Smooth muscle cell (in vitro differentiated cells): ENCODE results near the gene MCF2L. TPM values are rescaled to one million over a fixed set of nuclear protein-coding genes. Genes with fewer than 3 reads are reported as not detected.

Source experiments
- DNase-seq: peaks from one replicate; lab custom pipeline; 2025; ENCODE audit not compliant: unreplicated experiment; lab: John Stamatoyannopoulos, UW
- H2AFZ ChIP-seq: fragments of 200-600 bp; sonication (generic); 2 replicates; pipeline ENCODE4 v1.6.0; 2016; ENCODE audit warnings: antibody characterized with exemption, low read depth, mild to moderate bottlenecking
- H3F3A ChIP-seq: fragments of 200-600 bp; sonication (generic); 2 replicates; pipeline ENCODE4 v1.6.0; 2017; ENCODE audit warnings: antibody characterized with exemption, low read depth
- H3K27ac ChIP-seq: fragments of 200-600 bp; sonication (generic); 2 replicates; pipeline ENCODE4 v1.5.1; 2016; ENCODE audit warnings: low read depth, mild to moderate bottlenecking
- H3K27me3 ChIP-seq: fragments of 200-600 bp; sonication (generic); 2 replicates; pipeline ENCODE4 v1.6.1; 2016; ENCODE audit warnings: low read depth, mild to moderate bottlenecking
- H3K36me3 ChIP-seq: fragments of 200-600 bp; sonication (generic); 2 replicates; pipeline ENCODE4 v1.5.1; 2016; ENCODE audit warnings: low read depth
- H3K4me1 ChIP-seq: fragments of 200-600 bp; sonication (generic); 2 replicates; pipeline ENCODE4 v1.5.1; 2016; ENCODE audit warnings: low read depth
- H3K4me2 ChIP-seq: fragments of 200-600 bp; sonication (generic); 2 replicates; pipeline ENCODE4 v1.6.0; 2016; ENCODE audit warnings: mild to moderate bottlenecking
- H3K4me3 ChIP-seq: fragments of 200-600 bp; sonication (generic); 2 replicates; pipeline ENCODE4 v1.5.1; 2016; ENCODE audit warnings: mild to moderate bottlenecking
- H3K79me2 ChIP-seq: fragments of 200-600 bp; sonication (generic); 2 replicates; pipeline ENCODE4 v1.6.0; 2016; ENCODE audit warnings: low read depth, mild to moderate bottlenecking
- H3K9ac ChIP-seq: fragments of 200-600 bp; sonication (generic); 2 replicates; pipeline ENCODE4 v1.6.0; 2016; ENCODE audit warnings: low read depth
- H3K9me3 ChIP-seq: fragments of 200-600 bp; sonication (generic); replicated peaks from 2 replicates; pipeline ENCODE4 v1.5.1; 2016; ENCODE audit warnings: low read depth
- H4K20me1 ChIP-seq: fragments of 200-600 bp; sonication (generic); 2 replicates; pipeline ENCODE4 v1.6.0; 2016; ENCODE audit warnings: low read depth
- WGBS: methylation state at CpG from one replicate; pipeline ENCODE4 v1.1.7; 2016; ENCODE audit warnings: low lambda C conversion rate; 5-methylcytosine and 5-hydroxymethylcytosine counted together
- polyA plus RNA-seq: library from polyadenylated mRNA; unstranded; fragments of >200 nt; fragmentation: Nextera tagmentation; extraction: Ambion mirVana; gene quantifications from 2 replicates; pipeline ENCODE4 v1.2.1, GENCODE V29; 2016
- total RNA-seq: library from RNA; depleted of rRNA; stranded (reverse); fragments of >200 nt; gene quantifications from 2 replicates; pipeline ENCODE4 v1.2.3, GENCODE V29; 2014
- TF ChIP-seq, protein P1 (sequence below): fragments of 200-600 bp; sonication (generic); IDR thresholded peaks from 2 replicates; pipeline ENCODE4 v1.5.1; 2017; ENCODE audit warnings: borderline replicate concordance, mild to moderate bottlenecking, antibody characterized with exemption; ENCODE audit not compliant: insufficient read depth, poor library complexity, severe bottlenecking

The MCF2L gene
- total and polyA plus RNA-seq, 2 experiments from 2014 or later: 0.54 to 7.6 TPM

GRCh38 chr13:113022745-113023574 is 53.9 kb downstream of the MCF2L start:
- Histone ChIP-seq H3K79me2 (no peaks in the 10 kb centered on the region), H3K27me3 (no peaks in the 10 kb centered on the region), H4K20me1 (no peaks in the 10 kb centered on the region), H3K9me3 (no peaks in the 10 kb centered on the region), H2AFZ (peak overlapping the region; percentile 37), H3K36me3 (no peaks in the 10 kb centered on the region), H3K4me1 (peaks cover 20% of the 10 kb centered on the region), H3K9ac (no peak overlapping the region), H3K4me2 (peak overlapping the region; percentile 54), H3K4me3 (peak overlapping the region; percentile 10), H3K27ac (no peak overlapping the region), H3F3A (no peaks in the 10 kb centered on the region)
- 36% methylated on average over 39 of the region's 39 CpGs for WGBS
- DNase-seq: no peak
- TF ChIP-seq, protein P1, sequence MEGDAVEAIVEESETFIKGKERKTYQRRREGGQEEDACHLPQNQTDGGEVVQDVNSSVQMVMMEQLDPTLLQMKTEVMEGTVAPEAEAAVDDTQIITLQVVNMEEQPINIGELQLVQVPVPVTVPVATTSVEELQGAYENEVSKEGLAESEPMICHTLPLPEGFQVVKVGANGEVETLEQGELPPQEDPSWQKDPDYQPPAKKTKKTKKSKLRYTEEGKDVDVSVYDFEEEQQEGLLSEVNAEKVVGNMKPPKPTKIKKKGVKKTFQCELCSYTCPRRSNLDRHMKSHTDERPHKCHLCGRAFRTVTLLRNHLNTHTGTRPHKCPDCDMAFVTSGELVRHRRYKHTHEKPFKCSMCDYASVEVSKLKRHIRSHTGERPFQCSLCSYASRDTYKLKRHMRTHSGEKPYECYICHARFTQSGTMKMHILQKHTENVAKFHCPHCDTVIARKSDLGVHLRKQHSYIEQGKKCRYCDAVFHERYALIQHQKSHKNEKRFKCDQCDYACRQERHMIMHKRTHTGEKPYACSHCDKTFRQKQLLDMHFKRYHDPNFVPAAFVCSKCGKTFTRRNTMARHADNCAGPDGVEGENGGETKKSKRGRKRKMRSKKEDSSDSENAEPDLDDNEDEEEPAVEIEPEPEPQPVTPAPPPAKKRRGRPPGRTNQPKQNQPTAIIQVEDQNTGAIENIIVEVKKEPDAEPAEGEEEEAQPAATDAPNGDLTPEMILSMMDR: no peak

GRCh38 chr13:113023694-113024430 is 54.8 kb downstream of the MCF2L start:
- Histone ChIP-seq H3K9me3 (no peaks in the 10 kb centered on the region), H3F3A (no peaks in the 10 kb centered on the region), H3K27ac (no peak overlapping the region), H4K20me1 (no peaks in the 10 kb centered on the region), H3K4me2 (no peak overlapping the region), H3K4me1 (peaks cover 20% of the 10 kb centered on the region), H3K36me3 (no peaks in the 10 kb centered on the region), H3K4me3 (no peak overlapping the region), H3K9ac (no peak overlapping the region), H2AFZ (no peak overlapping the region), H3K27me3 (no peaks in the 10 kb centered on the region), H3K79me2 (no peaks in the 10 kb centered on the region)
- WGBS: 82% methylated on average over 16 of the region's 16 CpGs
- DNase-seq: no peak
- TF ChIP-seq, protein P1: no peak

DNA sequence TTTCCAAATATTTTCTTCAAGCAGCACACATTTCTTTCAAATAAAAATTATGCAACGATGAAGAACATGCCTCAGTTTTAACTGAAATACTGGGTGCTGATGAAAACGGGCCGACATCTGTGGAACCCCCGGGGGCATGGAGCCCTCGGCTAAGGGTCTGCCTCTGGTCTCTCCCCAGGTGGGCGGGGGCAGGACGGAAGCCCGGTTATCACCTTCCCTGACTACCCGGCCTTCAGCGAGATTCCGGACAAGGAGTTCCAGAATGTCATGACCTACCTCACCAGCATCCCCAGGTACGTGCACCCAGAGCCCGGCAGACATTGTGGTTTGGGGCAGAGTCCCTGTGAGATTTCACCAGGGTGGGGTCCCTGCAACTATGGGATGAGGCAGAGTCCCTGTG is 55.5 kb downstream of the MCF2L start:
- TF ChIP-seq, protein P1: no peak
- no peaks in the 10 kb centered on the region for H4K20me1 ChIP-seq
- no peak overlapping the region for H3K4me3 ChIP-seq
- no peaks in the 10 kb centered on the region for H3F3A ChIP-seq
- no peaks in the 10 kb centered on the region for H3K9me3 ChIP-seq
- no peaks in the 10 kb centered on the region for H3K36me3 ChIP-seq
- no peak overlapping the region for H3K9ac ChIP-seq
- H3K4me2 ChIP-seq: no peak overlapping the region
- WGBS: 91% methylated on average over 13 of the region's 13 CpGs
- no peaks in the 10 kb centered on the region for H3K79me2 ChIP-seq
- no peaks in the 10 kb centered on the region for H3K27me3 ChIP-seq
- peaks cover 20% of the 10 kb centered on the region for H3K4me1 ChIP-seq
- H2AFZ ChIP-seq: no peak overlapping the region
- DNase-seq: no peak
- H3K27ac ChIP-seq: no peak overlapping the region
